Stimulated activated CD8-positive, alpha-beta memory T cell treated with anti-CD3 and anti-CD28 coated beads, Interleukin-2, amount 100 ng/mL, for 48 hours (primary cell): ENCODE measurements around the gene PLXDC1.
"Not testable (repeated sequence)": the region's sequence is repeated elsewhere in the genome, so short reads cannot be mapped to it uniquely, and the experiment has no call there.

Experiments used
- DNase-seq, 2 donors: peaks; one replicate each; pipeline ENCODE4 v3.0.0-alpha.2; 2020; ENCODE audit warnings: low read depth in 2 of 2

Gene PLXDC1

DNA sequence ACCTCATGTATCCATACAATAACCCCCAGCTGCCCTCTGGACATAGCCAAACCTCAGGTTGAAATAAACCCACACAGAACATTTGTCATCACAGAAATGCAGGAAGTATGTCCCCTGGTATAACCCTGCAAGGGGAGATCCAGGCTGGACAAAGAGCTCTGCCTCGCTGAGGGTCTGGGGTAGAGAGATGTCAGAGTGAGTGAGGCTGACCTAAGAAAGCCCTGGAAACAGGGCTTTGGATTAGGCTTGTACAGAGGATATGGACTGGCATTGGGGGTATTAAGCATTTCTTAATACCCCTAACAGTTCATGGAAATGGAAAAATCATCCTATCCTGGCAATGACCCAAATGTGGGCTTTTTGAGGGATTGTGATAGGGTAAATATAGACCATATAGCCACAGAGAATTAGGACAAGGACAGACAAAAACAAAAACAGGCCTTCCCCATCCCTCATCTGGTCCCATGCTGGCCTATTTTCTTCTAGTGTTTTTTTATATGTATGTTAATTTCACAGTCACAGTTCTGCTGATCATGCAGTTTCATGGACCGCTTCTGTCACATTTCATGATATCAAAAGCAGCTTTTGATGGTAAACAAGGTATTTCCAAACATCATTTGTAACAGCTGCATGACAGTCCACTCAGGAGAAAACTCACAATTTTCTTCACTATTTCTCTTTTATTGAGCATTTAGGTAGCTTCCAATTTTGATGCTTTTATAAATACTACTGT, 26.1 kb downstream of the PLXDC1 start:
- no peak for DNase-seq

DNA sequence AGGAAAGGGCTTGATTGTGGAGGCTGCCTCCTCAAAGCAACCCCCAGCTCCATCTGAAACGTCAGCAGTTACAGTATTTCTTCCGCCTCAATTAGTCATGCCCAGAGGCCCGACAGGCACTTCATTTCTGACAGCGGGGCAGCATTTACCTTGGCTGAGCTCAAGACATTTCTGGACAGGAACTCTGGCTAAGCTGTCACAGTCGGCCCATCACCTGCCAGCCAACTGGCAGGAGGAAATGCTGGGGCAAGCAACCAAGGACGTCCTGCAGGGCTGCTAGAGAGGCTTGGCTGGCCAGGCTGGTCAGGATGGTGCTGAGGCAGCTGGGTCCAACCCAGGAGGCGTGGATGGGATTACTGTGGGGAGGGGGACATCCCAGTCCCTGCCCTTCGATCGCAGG, 27.8 kb downstream of the PLXDC1 start:
- no peak for DNase-seq

DNA sequence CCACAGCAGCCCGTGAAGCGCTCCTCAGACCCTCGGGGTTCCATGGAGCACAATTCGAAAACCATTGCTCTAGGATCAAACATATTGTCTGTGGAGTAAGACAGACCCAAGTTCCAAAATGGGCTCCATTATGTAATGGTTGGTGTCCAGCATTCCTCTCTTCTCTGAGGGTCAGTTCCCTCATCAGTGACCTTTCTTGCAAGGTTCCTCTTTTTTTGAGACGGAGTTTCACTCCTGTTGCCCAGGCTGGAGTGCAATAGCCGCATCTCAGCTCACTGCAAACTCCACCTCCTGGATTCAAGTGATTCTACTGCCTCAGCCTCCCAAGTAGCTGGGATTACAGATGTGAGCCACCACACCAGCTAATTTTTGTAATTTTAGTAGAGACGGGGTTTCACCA, 28.4 kb downstream of the PLXDC1 start:
- DNase-seq, result no peak

DNA sequence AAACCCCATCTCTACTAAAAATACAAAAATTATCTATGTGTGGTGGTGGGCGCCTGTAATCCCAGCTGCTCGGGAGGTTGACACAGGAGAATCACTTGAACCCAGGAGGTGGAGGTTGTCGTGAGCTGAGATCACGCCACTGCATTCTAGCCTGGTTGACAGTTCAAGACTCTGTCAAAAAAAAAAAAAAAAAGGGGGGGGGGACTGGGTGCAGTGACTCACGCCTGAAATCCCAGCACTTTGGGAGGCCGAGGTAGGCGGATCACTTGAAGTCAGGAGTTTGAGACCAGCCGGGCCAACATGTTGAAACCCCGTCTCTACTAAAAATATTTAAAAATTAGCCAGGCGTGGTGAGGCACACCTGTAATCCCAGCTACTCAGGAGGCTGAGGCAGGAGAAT, 29.5 kb downstream of the PLXDC1 start:
- not testable (repeated sequence) for DNase-seq

DNA sequence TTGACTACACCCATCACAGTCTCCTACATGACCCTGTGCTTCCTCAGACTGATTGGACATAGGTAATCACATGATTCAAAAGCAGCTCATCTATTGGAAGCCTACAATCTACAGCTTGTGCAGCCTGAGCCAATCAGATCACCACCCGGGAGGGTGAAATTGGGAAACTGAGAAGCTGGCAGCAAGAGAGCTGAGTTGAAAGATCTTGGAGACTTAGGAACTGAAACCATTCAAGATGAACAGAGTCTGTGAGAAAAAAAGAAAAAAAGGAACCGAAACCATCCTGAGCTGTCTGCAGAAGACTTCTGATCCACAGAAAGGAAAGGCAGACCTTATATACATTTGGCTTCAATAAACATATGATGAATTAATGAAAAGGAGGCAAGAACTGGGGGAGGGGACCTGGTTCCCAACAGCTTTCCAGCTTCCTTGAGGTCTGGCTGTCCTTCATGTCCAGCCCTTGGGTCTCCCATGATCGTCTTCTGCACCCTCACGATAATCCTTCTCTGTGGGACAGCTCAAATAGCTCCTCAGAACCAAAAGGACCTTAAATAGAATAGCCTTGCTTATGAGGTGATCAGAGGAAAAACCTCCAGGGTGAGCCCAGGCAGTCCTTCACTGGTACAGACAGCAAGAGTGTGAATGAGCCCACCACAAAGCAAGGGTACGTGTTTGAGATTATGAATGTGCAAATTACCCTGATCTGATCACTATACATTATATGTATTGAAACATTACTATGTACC, 32.6 kb downstream of the PLXDC1 start:
- DNase-seq, result no peak

DNA sequence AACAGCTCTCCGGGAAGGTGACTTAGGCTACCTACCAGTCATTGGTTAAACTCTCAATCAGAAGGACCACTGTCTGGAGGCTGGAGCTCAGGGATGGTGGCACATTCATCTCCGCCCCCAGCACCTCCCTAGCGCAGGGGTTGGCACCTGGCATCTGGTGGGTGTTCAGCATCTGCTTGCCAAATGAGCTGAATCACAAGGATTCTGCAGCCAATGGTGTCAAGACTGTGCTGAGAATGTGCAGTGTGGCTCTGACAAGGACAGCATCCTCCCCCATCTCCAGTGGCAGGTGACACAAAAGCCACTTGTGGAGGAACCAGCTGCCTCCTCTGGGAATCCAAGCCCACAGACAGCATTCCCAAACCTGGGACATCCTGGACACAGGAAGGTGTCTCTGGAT, 35.2 kb downstream of the PLXDC1 start:
- no peak for DNase-seq

DNA sequence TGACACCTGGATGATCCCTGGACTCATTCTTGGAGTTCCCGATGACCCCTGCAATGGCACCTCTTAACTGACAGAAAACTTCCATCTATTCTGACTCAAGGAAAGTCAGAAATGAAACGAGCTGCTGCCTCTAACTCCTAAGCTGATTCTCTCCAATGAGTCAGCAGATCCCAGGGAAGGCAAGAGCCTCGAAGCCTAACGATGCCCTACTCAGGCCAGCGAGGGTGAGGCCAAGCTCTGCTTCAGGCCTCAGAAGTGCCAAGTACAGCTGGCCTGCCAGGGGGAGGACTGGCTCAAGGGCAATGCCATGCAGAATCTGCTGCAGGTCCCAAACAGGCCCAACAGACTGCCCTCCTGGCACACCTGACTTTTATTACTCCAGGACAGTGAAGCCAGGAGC, 36.3 kb downstream of the PLXDC1 start:
- DNase-seq, result no peak

DNA sequence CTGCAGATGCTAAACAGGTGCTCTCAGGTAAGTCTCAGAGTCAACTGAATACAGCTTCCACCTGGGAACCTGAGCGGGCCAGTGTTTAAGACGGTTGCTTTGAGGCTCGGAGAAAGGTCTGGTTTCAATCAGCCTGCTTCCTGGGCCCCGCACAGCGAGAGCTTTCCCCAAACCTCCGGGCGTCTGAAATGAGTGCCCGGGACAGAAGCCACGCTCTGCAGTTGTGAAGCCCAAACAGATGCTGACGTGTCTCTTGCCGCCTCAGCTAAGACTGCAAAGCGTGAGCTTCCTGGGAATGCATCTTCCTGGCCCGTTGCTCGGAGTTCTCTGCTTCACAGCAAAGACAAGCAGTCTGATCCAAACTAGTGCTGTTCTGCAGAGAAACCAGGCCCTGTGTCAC, 36.7 kb downstream of the PLXDC1 start:
- DNase-seq, result no peak

DNA sequence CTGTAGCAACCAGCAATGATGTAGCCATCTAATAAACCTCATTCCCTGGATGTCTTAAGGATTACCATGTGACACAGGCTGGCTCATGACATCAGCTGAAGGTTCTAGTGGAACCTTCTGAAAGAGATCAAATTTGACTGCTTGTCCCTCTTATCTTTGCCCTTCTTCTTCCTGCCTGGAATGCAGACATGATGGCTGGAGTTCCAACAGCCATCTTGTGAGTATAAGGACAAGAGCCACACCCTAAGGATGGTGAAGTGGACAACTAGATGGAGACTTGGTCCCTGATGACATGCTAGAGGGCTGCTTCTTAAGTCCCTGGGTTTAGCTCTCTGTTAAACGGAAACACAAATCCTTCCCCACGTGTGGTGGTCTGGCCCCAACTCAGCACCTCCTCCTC, 37.6 kb downstream of the PLXDC1 start:
- no peak for DNase-seq

DNA sequence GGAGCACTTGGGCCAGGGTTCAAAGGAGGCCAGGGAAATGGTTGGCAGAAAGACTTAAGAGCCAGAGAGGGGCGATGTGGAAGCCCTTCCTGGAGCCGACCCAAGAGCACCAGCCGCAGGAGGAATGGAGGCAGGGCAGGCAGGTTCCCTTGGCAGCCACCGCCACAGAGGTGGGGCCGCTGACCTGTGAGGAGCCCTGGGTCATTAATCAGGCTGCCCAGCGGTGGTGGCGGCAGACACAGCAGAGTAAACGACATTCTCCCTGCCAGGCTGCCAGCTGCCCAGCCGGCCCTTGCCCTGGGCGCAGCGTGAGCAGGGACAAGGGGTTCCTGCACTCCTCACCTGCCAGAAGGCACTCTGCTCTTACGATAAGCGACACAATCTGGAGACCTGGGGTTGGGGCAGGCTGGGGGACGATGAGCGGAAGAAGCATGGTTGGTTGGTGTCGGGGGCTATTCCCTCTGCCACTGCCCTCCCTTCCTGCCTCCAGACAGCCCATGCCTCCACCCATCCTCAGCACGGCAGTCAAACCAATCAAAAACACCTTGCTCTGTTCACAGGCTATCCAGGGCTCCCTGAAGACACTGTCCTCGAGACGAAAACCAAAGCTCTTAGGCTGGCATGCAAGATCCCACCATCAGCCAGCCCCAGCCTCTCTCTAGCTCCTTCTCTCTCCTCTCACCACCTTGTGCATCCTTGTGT, 40.9 kb downstream of the PLXDC1 start:
- DNase-seq, result no peak

DNA sequence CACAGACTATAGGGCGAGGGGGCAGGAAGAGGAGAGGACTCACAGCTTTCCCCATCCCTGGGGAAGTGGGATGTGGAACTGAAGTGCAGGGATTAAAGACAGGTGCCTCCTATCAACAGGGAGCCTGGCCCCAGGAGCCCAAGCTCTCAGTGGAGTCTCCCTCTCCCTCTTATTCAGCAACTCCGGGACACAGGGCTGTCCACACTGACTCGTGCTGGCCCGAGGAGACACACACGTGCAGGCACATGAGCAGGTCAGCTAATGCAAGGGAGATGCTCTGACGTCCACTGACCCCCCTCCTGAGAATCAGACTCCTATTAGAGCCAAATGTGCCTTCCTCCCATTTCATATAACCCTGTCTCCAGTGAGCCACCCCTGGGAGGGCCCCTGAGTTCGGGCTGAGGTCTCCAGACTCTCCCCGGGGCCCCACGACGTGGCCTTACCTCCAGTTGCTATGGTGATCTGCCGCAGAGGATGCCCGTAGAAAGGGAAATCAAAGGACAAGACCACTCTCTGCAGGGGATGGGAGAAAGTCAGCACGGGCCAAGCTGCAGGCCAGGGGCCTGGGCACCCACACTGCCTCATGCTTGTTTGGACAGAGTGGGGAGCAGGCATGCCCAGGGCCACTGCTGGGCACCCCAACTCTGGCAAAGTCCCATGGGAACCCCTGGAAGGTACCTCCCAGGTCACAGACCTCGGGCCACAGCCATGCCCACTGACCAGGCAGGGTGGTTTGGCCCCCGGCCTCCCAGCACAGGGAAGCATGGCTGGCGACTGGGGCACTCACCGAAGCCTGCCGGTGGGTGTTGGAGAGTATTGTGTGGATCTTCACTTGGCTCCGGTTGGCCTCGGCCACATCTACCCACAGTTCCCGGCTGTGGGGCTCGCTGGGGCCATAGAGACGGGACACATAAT, 42.7 kb downstream of the PLXDC1 start:
- no peak for DNase-seq

DNA sequence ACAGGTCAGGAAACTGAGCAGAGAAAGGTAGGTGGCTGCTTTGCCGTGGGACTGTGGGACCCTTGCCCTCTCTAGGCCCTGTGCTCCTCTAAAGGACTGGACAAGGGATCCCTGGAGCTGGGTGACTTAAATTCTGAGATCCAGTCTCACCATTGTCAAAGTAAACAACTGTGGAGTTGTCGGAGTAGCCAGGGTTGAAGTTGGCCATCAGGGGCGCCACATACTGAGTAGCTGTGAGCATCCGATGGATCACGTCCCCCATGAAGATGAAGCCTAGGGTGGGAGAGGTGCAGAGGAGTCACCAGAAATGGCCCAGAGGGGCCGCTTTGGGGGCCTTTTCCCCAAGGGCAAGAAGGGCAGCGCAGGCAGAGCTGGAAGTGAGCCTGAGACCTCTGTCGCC, 43.5 kb downstream of the PLXDC1 start:
- DNase-seq, result no peak

DNA sequence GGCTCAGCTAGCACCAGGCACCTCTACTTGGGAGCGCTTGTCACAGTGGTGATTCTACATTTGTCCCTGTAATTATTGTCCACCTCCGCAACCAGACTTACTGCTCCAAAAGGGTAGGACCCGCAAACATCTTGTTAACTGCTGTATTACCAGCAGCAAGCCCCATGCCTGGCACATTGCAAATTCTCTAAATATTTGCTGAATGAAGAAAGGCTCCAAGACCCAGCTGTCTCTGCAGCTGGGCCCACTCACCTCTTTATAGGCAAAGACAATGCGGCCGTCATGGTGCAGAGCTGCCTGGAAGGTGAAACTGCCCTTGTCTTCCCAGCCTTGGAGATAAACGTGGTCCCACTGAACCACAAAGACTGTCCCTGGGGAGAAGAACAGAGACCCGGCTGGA, 44.3 kb downstream of the PLXDC1 start:
- DNase-seq, result no peak

DNA sequence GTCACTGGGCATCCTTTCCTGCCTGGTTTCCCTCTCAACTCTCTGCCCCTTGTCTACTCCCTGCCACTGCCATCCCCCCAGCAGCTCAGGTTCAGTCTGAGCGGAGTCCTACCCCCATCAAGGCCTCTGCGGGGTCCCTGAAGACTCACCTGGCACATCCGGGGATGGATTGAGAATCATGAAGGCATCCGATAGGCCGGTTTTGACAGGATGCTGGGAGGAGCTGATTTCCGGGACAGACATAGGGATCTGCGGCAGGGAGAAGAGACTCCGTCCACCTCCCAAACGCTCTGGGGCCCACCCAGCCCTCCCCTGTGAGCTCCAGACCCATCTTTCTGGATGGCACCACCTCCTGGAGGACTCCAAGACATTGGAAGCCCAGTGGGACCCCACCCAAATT, 45.7 kb downstream of the PLXDC1 start:
- no peak for DNase-seq

DNA sequence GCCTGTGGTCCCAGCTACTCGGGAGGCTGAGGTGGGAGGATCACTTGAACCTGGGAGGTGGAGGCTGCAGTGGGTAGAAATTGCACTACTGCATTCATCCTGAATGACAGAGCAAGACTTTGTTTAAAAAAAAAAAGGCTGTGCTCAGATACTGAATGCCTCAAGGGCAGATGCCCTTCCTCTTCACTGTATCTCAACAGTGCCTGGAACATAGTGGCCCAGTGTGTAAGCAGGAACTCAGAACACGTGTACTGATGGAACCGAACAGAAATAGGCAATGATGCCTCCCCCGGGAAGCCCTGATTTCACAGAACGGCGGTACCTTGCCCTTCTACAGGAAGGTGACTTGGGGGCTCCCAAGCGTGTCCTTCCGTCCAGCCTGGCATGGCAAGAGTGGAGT, 46.8 kb downstream of the PLXDC1 start:
- no peak for DNase-seq

DNA sequence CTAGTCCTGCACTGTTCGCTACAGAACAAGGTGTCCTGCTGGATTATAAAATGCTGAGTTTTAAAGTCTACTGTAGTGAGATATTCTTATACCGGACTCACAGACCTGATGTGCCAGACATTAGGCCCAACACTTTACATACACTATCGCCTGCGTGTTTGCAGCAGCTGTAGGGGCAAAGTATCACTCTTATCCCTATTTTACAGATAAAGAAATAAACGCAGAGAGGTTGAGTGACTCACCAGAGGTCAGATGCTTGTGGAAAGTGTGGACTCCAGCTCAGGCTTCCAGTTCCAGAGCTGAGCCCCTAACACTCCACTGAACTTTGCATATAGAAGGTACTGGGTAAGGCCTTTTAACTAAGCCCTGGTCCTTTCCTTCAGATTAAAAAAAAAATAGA, 47.4 kb downstream of the PLXDC1 start:
- DNase-seq, result no peak

DNA sequence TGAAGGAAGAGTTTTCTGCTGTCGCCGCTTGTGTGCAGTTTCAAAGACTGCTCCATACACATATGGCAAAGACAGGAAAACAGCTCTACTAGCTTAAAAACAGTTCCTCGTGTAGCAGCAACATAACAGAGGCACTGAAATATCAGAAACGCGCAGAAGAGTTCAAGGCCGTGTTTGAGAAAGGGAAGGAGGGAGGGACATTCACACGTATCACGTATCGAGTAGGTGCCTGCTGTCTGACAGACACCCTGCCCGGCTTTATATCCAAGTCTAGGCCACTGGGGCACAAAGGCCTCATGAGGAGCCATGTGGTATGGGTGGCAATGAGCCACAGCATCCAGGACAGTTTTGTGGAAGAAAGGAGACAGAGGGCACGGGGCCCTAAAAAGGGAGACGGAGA, 50.3 kb downstream of the PLXDC1 start:
- no peak for DNase-seq

DNA sequence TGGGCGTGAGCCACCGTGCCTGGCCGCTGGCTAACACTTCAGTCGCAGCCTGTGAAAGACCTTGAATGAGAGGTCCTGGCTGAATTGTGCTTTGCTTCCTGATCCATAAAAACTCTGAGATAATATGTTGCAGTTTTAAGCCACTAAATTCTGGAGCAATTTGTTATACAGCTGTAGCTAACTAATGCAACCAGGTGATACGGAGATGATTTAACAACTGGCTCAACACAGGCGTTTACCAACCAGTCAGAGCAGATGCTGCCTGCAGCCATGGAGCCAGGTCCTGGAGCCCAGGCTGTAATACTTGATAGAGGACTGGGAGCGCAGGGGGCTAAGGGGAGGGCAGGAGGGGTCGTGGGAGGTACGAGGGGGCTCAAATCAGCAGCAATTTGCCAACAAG, 50.9 kb downstream of the PLXDC1 start:
- DNase-seq, result no peak

DNA sequence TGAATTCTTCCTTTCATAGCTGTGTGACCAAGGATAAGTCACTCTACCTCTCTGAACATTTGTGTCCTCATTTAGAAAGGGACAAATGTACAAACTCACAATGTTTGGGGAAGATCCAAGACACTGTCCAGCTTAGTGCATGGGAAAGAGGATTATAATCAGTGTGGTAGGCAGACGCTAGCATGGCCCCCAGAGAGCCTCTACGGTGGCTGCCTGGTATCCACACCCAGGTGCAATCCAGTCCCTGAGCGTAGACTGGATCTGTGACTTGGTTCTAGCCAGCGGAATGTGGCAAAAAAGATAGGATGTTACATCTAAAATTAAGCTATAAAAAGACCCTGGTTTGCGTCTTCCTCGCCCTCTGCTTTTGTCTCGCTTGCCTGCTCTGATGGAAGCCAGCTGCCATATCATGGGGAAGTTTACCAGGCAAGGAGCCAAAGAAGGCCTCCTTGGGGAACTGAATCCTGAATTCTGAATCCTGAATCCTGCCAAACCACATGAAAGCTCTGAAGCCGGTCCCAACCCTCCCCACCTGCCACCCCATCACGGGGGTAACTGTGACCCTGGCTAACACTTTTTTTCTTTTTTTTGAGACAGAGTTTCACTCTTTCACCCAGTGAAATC, 51.7 kb downstream of the PLXDC1 start:
- no peak for DNase-seq

DNA sequence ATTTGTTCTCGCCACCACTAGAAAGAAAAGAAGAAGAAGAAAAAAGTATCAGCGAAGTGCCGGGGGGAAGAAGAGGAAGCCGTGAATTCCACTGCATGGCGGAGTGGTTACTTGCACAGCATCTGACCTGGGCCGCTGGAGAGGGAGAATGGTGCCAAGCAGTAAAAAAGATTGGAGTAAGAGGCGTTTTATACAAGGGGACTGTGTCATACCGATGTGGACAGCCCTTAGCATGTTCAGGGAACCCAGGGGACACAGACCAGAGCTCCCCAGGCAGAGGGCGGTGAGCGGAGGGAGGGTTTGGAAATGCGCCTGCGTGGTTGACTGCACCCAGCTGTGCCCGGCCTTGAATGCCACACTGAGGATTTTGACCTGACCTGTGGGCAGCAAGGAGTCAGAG, 52.8 kb downstream of the PLXDC1 start:
- DNase-seq, result no peak

DNA sequence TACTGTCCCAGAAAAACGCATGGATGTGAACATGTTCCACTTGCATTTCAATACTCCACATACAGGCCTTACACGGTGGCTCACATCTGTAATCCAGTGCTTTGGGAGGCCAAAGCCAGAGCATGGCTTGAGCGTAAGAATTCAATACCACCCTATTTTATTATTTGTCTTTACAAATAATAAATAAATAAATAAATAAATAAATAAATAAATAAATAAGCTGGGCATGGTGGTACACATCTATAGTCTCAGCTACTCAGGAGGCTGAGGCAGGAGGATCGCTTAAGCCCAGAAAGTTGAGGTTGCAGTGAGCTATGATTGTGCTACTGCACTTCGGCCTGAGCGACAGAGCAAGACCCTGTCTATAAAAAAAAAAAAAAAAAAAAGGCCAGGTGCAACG, 53.9 kb downstream of the PLXDC1 start:
- DNase-seq, result no peak

DNA sequence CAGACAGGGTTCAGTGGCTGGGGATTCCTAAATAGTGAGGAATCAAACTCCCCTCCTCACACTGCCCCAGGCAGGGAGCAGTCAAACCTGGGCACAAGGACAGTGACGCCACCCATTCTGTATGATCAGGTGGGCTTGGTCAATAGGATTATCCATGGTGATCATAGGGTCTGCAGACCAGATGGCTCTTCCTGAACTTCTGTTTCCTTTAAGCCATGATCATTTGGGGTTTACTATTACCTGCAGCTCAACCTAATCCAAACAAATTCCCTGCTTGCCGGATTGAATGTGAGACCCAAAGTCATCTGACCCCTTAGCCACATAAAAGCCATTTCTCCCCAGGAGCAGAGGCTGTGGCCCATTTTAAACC, 54.3 kb downstream of the PLXDC1 start:
- DNase-seq, result no peak
